Medulla oblongata (tissue), 1 donor: ENCODE measurements around the gene DBNDD1.
A peak's percentile ranks its signal among the peaks of the same experiment; 100 is the strongest.

Experiments
- DNase-seq: peaks from one replicate; pipeline ENCODE4 v3.0.0-alpha.2; 2015; ENCODE audit errors: extremely low spot score

Gene DBNDD1

DNA sequence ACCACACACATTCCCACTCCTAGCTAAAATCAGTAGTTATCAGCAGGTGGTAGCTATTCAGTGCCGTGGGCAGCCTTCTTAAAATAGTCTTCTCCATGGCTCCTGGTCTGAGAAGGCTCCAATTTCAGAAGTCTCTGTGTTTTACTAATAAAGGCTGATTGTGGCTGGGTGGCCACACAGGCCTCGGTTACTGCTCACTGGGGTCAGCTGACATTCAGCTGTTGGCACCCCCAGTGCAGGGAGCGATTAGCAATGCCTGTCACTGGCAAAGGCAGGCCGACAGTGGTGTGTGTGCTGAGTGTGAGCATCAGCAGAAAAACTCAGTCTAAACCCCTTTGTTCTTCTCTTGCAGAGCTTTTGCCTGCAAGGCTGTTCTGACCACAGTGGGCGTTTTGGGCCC, 16.6 kb upstream of the DBNDD1 start:
- no peak for DNase-seq

DNA sequence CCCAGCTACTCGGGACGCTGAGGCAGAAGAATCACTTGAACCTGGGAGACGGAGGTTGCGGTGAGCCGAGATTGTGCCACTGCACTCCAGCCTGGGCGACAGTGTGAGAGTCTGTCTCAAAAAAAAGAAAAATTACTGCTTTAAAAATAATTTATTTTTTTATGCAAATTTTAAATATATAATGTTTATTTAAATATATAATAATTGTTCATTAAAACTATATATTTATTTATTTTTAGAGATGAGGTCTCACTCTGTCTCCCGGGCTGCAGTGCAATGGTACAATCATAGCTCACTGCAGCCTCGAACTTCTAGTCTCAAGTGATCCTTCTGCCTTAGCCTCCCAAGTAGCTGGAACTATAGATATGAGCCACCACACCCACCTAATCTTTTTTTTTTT, 15.2 kb upstream of the DBNDD1 start:
- DNase-seq: no peak

DNA sequence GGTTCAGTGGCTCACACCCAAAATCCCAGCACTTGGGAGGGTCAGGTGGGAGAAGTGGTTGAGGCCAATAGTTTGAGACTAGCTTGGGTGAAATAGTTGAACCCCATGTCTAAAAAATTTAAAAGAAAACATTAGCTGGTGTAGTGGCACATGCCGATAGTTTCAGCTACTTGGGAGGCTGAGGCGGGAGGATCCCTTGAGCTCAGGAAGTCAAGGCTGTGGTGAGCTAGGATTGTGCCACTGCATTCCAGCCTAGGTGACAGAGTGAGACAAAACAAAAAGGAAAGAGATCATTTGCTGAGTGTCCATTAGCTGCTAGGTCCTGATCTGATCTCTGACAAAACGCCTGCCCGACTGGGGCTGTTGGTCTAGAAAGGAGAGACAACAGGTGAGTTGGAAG, 14.1 kb upstream of the DBNDD1 start:
- no peak for DNase-seq

DNA sequence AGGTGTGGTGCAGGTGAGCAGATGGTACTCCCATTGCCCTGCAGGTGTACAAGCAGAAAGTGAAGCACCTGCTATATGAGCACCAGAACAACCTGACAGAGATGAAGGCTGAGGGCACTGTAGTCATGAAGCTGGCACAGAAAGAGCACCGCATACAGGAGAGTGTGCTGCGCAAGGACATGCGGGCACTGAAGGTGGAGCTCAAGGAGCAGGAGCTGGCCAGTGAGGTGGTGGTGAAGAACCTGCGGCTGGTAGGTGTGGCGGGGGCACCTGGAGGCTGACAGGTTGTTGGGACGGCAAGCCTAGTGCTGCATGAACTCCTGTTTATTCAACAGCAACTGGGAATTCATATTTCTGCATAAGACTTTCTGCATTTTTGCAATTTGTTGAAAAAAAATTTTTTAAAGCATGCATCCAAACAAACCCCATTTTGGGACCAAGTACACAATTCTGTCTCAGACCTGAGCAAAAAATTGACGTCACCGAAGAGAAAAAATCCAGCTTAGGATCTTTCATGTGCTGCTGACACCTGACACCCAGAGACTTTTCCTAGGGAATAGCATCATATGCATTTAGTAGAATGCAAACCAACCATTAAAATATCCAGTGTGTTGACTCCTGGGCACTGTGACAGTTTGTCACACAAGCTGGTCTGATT, 13.5 kb upstream of the DBNDD1 start:
- no peak for DNase-seq

DNA sequence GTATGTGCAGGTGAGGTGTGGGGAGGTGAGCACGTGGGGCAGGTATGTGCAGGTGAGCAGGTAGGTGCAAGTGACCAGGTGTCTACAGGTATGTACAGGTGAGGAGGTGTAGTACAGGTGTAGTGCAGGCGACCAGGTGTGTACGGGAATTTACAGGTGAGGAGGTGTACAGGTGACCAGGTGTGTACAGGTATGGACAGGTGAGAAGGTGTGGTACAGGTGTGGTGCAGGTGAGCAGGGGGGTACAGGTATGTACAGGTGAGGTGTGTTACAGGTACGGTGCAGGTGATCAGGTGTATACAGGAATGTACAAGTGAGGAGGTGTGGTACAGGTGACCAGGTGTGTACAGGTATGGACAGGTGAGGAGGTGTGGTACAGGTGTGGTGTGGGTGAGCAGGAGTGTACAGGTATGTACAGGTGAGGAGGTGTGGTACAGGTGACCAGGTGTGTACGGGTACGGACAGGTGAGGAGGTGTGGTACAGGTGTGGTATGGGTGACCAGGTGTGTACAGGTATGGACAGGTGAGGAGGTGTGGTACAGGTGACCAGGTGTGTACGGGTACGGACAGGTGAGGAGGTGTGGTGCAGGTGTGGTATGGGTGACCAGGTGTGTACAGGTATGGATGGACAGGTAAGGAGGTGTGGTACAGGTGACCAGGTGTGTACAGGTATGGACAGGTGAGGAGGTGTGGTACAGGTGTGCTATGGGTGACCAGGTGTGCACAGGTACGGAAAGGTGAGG, 12.8 kb upstream of the DBNDD1 start:
- no peak for DNase-seq

DNA sequence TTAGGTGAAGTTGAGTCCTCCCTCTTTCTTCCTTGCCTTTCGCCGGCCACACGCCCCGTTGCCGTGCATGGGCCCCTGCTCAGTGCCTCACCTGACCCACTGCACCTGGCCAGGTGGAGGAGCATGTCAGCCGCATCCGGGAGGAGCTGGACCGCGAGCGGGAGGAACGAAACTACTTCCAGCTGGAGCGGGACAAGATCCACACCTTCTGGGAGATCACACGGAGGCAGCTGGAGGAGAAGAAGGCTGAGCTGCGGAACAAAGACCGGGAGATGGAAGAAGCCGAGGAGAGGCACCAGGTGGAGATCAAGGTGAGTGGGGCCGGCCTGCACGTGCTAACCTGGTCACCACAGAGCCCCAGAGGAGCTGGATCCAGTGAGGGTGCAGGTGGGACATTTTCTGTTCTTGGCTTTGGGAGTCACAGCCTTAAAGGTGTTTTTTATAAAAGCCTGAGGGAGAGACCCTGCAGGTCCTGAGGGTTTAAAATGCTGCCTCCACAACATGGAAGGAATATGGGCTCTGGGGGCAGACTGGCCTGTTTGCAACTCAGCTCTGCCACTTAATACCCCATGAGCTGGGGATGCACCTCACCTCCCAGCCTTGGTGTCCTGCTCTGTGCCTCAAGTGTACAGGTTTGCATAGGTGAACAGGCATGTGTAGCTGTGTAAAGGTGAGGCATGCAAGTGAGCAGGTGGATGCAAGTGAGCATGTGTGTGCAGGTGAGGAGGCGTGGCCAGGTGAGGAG, 12.1 kb upstream of the DBNDD1 start:
- no peak for DNase-seq

DNA sequence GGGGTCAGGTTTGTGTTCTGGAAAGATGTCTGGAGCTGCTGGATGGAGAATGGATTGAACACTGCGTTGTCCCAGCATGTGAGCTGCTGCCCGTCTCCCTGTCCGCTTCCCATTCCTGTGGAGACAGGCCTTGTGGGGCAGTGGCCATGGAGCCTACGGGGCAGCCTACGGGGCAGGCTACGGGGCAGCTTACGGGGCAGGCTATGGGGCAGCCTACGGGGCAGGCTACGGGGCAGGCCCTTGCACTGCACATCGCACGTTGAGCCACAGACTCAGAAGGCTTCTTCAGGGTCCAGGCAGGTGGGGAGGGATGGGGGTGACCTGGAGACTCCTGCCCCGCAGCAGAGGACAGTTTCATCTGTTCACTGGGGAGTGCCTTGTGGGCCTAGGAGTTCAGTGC, 9.7 kb upstream of the DBNDD1 start:
- no peak for DNase-seq

DNA sequence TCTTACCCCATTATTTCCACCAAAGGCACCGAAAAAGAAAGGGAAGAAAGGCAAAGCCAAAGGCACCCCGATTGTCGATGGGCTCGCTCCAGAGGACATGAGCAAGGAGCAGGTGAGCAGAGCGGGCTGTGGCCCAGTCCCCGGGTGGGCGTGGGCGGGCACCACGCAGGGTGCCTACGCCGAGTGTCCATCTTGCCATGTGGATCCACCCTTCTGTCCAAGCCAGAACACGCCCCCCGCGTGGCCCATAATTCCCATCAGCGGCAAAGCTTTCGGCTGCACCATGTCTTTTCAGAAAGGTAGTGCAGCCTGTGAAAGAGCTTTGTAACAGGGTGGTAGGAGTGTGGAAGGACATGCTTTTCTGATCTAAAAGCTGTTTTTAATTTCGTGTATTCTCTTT, 8.4 kb upstream of the DBNDD1 start:
- DNase-seq: no peak

DNA sequence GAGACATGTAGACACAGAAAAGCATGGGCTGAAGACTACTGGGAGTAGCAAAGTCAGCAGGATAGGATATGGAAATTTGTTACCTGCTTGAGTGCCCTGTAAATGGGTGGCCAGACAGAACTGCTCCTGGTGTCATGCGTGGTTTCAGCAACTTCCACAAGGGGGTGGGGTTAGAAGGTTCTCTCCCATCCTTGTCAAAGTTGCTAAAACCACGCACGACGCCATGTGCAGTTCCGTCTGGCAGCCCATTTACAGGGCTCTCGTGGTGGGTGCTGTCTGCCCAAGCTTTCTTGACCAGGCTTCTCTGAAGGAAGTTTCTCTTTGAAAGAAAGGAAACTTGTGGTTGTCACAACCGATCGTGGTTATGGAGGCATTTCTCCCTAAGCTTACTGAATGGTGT, 6.9 kb upstream of the DBNDD1 start:
- no peak for DNase-seq

DNA sequence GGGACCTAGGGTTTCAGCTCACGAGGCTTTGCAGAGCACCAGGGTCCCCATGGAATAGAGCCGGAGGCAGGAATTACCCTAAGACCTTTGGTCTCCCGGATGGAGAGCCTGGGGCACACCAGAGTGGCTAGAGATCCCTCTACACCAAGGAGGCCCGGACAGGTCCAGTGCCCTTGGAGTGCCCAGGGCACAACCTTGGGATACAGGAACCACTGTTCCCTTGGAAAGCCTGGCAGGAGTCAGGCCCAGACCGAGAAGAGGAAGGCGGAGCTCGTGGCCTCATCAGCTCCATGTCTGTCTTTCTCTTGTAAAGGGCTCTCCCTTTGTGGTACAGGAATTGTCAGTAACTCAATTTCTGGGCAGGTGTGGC, 3.8 kb upstream of the DBNDD1 start:
- DNase-seq: no peak

DNA sequence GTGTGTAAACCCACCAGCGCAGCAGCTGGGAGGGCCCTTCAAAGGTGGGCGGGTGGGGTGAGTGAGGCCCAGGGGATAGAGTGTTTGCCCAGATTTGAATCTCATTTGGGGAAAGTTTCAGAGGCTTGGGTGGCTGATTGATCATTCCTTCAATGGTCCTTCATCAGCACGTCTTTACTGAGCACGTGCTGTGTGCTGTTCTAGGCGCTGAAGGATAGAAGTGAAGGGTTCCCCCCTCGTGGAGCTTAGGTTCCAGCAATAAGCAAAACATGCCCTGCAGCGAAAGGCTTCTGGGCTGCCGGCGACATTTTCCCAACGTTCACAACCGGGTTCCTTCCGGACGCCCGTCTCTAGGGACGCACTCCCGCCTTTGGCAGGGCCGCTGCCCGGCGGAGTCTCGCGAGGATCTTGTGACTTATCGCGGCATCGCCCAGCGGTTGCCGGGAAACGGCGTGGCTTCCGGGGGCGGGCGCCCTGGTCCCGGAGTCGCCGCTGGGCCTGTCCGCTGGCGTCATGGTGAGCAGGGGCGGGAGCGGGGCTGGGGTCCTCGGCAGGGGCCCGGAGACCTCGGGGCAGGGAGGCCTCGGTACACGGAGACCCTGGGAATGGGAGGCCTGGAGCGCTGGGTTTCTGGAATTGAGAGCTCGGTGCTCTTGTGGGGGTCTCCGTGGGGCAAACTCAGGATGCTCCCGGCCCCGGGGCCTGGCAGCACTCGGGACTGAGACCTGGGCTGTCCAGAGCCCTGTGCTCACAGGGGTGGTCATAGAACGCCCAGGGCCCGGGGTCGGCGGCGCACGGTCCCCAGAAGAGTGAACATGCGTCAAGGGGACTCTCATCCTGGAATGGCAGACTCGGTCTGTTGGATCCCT, 3.2 kb upstream of the DBNDD1 start:
- peak; percentile 94 for DNase-seq

DNA sequence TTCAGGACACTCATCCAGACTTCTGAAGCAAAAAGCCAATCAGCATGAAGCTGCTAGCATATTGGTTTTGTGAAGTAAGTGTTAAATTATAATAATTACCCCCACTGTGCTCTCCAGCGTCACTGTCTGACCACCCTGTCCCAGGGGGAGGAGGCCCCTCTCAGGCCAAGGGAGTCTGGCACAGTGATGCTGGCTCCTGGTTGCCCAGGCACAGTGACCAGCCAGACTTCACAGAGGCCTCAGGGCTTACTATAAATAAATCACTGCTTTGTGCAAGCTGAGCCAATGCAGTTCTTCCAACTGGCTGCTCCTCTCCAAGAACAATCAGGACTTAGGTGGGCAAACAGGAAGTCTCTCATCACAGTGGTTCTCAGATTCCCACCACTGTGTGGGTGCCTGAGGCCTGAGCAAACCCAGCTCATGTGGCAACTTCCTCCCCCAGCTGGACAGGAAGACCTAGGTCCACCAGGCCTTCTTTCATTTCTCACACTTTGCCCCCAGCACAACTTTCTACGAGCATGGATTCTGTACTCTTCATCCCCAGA, 1.7 kb upstream of the DBNDD1 start:
- peak; percentile 73 for DNase-seq

DNA sequence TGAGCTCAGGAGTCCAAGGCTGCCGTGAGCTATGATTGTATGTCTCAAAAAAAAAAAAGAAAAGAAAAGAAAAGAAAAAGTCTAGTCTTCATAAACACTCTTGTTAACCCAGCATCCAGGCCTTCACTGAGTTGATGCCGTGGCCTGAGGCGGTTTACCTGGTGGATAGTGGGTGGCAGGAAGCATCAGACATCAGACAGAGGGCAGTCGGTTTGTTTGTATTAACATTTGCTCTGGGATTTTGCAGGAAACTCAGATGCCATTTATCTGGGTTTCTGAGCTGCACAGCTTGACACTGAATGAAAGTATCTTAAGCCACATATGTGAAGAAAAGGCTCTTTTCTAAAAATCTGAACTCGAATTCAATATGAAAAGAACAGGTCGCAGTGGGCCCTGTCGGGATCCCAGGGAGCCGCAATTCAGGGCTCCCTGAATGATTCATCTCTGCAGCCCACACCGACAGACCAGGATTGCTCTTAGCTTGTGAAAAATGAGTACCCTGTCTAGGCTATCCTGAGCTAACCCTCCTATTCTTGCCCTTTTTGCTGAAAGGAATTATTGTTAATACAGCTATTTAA, 1.1 kb upstream of the DBNDD1 start:
- no peak for DNase-seq

DNA sequence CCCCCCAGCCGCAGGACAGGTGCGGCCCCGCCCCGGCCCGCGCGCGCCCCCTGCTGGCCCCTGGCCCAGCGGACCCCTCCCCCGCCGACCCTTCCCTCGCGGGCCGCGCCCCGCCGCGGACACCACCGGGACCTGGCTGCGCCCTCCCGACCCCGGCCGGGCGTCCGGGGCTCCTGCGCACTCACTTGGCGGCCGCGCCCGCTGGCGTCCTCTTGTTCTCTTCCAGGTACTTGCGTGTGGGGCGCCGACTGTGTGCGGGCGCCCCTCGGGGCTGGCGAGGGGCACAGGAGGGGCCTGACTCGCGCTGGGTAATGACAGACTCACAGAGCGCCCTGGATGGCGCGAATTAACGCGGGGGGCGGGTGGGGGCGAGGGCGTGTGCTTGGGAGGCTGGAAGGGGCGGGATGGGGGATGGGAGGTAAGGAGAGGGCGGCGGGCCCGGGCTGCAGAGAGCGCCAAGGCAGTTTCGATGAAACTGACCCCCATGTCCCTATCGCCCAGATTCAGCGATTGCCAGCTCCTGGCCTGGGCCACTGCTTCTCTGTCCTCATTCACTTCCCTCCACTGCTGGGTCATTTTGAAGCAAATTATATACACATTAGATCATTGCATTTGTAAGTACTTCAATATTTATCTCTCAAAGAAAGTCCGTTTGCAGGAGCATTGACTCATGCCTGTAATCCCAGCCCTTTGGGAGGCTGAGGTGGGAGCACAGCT, 445 bp upstream of the DBNDD1 start:
- DNase-seq: no peak

DNA sequence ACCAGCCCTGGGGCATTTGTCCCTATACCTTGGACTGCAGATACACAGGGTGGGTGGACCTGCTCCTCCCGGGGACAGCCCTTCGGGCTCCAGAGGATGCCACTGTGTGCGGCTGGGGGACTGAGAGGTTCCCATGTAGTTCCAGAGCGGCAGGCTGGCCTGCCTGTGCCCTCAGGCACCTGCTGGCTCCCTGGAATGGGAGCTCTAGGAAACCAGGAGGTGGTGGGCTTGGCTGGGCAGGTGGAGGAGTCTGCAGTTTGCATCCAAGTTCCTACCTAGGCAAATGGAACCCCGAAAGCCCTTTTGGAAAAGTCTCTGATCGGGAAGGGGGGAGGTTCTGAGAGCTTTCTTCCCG, 982 bp downstream of the DBNDD1 start:
- no peak for DNase-seq

DNA sequence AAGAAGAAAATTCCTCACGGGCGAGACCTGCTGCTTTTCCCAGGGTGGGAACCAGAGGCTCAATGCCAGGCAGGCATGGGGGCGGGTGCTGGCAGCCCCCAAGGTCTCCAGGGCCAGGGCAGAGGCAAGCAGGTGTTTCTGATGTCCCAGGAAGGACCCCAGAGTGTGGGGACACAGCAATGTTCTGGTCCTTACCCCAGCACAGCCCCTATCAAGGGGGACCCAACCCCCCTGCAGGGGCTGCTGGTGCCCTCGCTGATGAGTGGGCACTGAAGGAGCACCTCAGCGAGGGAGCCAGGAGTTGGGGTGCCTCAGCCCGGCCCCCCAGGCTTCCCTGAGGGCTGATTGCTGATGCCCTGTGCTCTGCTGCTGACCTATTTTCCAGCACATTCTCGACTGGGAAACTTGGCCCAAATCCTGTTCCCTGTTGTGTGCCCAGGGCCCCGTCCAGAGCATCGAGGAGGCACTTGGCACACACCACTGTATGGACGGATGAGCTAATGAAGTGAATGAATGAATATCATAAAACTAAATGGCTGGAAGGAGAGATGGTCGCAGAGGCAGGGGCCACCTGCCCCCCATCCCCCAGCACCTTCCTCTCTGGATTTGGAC, 2.8 kb downstream of the DBNDD1 start:
- DNase-seq: no peak

DNA sequence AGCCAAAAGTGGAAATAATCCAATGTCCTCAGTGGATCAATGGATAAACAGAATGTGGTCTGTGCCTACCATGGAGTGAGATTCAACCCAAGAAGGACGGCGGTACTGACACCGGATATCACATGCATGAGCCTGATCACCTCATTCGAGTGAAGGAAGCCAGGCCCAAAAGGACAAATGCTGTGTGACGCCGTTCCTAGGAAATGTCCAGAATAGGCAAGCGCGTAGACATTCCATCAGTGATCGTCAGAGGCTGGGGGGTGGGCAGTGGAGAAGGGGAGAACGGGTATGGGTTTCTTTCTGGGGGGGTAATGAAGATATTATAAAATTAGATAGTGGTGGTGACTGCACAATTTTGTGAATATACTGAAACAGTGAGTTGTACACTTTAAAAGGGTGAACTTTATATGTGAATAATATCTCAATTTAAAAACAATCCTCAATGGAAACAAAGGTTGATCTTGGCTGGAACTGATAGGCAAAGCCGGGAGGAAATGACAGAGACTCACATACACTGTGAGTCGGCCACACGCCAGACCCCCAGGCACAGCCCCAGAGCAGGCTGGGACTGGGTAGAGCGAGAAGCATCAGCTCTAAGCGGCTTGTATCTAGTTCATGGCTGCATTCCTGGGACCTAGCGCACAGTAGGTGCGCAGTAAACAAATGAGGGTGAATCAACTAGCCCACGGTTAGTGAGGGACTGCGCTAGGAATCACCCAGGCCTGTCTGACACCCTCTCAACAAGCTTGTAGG, 3.5 kb downstream of the DBNDD1 start:
- no peak for DNase-seq

DNA sequence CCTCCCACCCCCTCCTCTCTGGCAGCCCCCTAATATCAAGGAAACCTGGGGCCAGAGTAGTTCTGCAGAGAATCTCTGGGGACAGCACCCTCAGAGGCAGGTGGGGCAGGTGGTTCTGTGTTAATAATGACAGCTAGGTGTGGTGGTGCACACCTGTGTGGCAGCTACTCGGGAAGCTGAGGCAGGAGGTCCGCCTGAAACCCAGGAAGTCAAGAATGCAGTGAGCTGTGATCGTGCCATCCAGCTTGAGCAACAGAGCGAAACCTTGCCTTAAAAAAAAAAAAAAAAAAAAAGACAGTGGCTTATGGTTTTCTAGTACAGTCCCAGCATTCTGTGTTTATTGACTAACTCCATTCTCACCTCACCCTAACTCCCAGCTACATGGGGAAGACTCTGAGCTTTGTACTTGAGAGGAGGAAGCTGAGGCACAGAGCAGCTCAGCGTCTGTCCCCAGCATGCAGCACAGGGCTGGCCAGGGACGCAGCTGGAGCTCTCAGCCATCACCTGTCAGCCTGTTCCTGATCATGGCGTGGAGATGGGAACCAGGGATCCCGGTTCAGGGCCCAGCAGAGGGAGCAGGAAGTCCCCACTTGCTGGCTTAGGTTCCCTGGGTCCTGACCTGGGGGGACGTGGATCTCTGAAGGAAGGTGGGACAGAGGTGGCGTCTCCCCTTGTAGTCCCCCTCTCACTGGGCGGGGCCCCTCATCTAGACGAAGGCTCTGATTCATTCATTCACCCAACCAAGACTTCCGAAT, 6.1 kb downstream of the DBNDD1 start:
- DNase-seq: no peak

DNA sequence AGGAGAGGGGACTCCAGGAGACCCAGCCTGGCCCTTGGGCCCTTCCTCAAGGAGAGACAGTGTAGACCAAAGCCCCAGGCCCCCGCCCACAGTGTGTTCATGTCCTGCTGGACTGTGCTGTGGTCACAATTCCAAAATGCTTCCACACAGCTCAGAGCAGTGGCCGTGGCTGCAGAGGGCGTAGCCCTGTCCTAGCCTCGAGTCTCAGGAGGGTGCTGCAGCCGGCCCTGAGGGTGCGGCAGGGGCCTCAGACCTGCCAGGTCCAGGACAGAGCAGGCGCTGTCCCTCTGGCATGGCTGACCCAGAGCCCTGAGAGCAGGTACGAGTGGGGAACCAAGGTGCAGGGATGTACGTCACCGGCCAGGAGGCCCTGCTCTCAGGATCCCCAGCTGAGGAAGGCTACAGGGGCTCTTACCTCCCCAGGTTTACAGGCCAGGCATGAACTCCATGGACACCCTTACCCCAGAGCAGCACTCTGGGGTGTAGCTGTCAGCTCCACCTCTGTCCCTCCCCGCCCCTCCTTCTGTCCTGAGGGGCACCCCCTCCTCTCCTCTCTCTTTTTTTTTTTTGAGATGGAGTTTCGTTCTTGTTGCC, 7.3 kb downstream of the DBNDD1 start:
- DNase-seq: no peak
